NCI-H2227 treated with DMSO at 0.1 percent for 48 hours (cell line): Measurements from ENCODE around the gene TECPR2.
"Not testable (repeated sequence)": the region's sequence is repeated elsewhere in the genome, so short reads cannot be mapped to it uniquely, and the experiment has no call there.

Source experiments
- DNase-seq: peaks from one replicate; lab custom pipeline; 2025; lab: John Stamatoyannopoulos, UW

Gene TECPR2

GRCh38 chr14:102362545-102363181 is at the start of gene TECPR2, which contains the start of gene CINP:
TSS of gene TECPR2 (plus strand) at chr14:102362941. CDS start at chr14:102376722, 13,781 bp downstream.
TSS of gene CINP (minus strand) at chr14:102362890. CDS start at chr14:102362851, 39 bp downstream.
- peak; percentile 93 for DNase-seq

GRCh38 chr14:102314242-102315011 is 48.3 kb upstream of the TECPR2 start:
- peak; percentile 78 for DNase-seq

GRCh38 chr14:102315121-102315520 is 47.6 kb upstream of the TECPR2 start:
- DNase-seq: no peak

GRCh38 chr14:102316338-102316742 is 46.4 kb upstream of the TECPR2 start:
- peak; percentile 92 for DNase-seq

- DNase-seq: peak; percentile 92
These were observed 45.8 kb upstream of the TECPR2 start for GRCh38 chr14:102316743-102317563.

- DNase-seq: peak; percentile 22
These were observed 45.0 kb upstream of the TECPR2 start for GRCh38 chr14:102317564-102318248.

- DNase-seq: no peak
These were observed 43.9 kb upstream of the TECPR2 start for GRCh38 chr14:102318781-102319276.

- DNase-seq: peak; percentile 79
These were observed 43.2 kb upstream of the TECPR2 start, which contains the start of gene ZNF839 for GRCh38 chr14:102319351-102320032. TSS of gene ZNF839 (plus strand) at chr14:102319746. CDS start at chr14:102319766, 20 bp downstream.

GRCh38 chr14:102320033-102320660 is 42.6 kb upstream of the TECPR2 start:
- no peak for DNase-seq

GRCh38 chr14:102320671-102321455 is 41.9 kb upstream of the TECPR2 start:
- DNase-seq: no peak

GRCh38 chr14:102321456-102322422 is 41.0 kb upstream of the TECPR2 start:
- DNase-seq: no peak

GRCh38 chr14:102323102-102323501 is 39.6 kb upstream of the TECPR2 start:
- DNase-seq: peak; percentile 14

- DNase-seq: no peak
These were observed 36.9 kb upstream of the TECPR2 start for GRCh38 chr14:102325791-102326345.

GRCh38 chr14:102326583-102326982 is 36.2 kb upstream of the TECPR2 start:
- DNase-seq: no peak

GRCh38 chr14:102329381-102329780 is 33.4 kb upstream of the TECPR2 start:
- DNase-seq: not testable (repeated sequence)

GRCh38 chr14:102330806-102331205 is 31.9 kb upstream of the TECPR2 start:
- no peak for DNase-seq

GRCh38 chr14:102333390-102333789 is 29.4 kb upstream of the TECPR2 start:
- no peak for DNase-seq
